HG03575 (cell line): Measurements from ENCODE around the gene IRF4.

ENCODE experiments used
- ATAC-seq: cut with Tn5 transposase; IDR thresholded peaks from one replicate; pipeline ENCODE4 v1.9.1; 2021; ENCODE audit not compliant: unreplicated experiment, insufficient number of reproducible peaks, low FRiP score; ENCODE audit errors: extremely low read depth

Gene IRF4

GRCh38 chr6:447381-448165, 56.0 kb downstream of the IRF4 start:
- no peak for ATAC-seq

GRCh38 chr6:448296-449056, 56.9 kb downstream of the IRF4 start:
- ATAC-seq, result no peak

- ATAC-seq, result no peak
Observed at GRCh38 chr6:449057-449430, 57.5 kb downstream of the IRF4 start.

GRCh38 chr6:449486-450419, 58.2 kb downstream of the IRF4 start:
- ATAC-seq, result no peak

- ATAC-seq, result no peak
Observed at GRCh38 chr6:451336-451735, 59.8 kb downstream of the IRF4 start.

- ATAC-seq, result no peak
Observed at GRCh38 chr6:451847-452246, 60.3 kb downstream of the IRF4 start.

- ATAC-seq, result no peak
Observed at GRCh38 chr6:452301-453067, 60.9 kb downstream of the IRF4 start.

- no peak for ATAC-seq
Observed at GRCh38 chr6:453152-453551, 61.6 kb downstream of the IRF4 start.

- no peak for ATAC-seq
Observed at GRCh38 chr6:454148-454991, 62.8 kb downstream of the IRF4 start.

- ATAC-seq, result no peak
Observed at GRCh38 chr6:455006-455585, 63.5 kb downstream of the IRF4 start.

- no peak for ATAC-seq
Observed at GRCh38 chr6:455835-456234, 64.3 kb downstream of the IRF4 start.

GRCh38 chr6:456358-456867, 64.9 kb downstream of the IRF4 start:
- ATAC-seq, result no peak

- no peak for ATAC-seq
Observed at GRCh38 chr6:456887-457286, 65.3 kb downstream of the IRF4 start.
